Measurements from ENCODE around the gene RAD51B.

RAD51B gene

DNA sequence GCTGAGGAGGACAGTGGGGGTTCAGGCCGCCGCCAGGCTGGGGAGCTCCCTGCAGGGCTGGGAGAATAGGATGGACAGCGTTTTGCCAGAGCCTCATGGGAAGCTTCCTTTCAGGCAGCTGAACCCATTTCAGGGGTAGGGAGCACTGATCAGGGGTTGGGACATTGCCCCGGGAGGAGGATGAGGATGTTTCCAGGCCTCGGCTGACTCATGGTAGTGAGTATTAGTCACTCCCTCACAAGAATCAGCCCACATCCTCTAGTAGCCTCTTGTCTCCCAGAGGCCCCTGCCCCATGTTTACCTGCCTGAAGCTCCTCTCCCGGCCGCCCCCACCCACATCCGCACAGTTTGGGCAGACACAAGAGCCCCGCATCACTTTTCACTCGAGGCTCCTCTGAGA is 883.5 kb downstream of the RAD51B start:
- DNase-seq (ENCODE audit: low read depth in 3 of 3, low spot score in 1 of 3): no peak

DNA sequence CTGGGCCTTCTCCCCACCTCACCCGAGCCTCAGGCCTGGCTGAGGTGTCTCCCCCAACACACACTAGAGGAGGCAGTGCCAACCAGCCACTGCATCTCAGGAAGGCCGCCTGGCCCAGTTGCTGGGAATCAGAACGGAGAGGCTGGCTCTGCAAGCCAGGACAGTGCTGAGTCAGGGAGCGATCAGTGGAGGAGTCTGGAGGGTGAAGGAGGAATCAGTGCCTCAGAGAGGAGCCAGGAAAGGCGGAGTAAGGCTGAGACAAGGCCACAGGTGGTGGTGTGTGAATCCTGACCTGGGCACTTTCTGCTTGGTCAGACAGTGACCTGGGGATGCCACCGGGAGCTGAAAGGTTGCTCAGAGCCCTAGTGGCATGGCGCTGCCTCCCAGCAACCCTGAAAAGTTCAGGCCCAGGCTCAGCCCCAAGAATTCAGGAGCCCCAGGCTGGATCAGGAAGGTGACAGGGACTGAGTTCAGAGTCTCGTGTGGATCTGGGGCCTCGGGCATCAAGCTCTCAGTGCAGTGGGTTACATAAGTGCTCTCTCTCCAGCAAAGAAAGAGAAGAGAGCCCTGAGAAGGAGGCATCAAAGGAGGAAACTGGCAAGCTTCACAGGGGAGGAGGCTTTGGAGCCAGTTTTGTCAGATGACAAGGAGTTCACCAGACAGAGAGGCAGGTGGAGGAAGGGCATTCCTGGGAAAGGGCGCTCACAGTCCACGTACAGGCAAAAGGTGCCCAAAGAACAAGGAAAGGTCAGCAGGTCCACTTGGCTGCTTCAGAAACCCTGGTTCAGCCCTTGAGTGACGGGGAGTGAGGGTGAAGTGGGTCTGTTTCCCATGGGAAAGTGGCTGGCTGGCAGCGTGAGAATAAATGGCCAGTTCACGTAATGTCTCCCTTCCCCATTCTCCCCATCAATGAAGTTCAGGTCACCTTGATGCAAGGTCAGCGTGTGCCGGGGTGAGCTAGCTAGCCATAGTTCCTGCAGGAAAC is 885.4 kb downstream of the RAD51B start:
- no peak for DNase-seq (ENCODE audit: low read depth in 3 of 3, low spot score in 1 of 3)

DNA sequence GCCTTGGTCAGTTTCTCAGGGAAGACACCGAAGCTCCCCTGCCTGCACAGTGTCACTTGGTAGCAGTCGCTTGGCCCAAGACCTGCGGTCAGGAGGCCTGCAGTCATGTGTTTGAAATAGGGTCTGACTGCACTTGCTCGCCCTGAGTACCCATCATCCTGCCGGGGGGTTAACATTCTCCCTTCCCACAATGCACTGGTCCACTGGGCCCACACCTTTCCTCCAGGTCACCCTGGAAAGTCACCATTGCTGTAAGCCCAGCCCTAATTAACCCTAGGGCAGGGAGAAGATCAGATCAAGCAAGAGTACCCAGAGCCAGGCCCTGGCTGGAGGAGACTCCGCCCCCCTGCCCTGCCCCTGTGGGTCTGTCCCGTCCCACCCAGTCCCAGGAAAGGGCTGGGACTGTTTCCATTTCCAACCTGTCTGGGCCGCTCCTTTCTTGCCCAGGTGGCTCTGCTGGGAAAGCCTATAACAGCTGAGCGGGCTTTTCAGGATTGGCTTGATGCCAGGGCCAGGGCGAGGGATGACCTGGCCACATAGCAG is 886.2 kb downstream of the RAD51B start:
- no peak for DNase-seq (ENCODE audit: low read depth in 3 of 3, low spot score in 1 of 3)

DNA sequence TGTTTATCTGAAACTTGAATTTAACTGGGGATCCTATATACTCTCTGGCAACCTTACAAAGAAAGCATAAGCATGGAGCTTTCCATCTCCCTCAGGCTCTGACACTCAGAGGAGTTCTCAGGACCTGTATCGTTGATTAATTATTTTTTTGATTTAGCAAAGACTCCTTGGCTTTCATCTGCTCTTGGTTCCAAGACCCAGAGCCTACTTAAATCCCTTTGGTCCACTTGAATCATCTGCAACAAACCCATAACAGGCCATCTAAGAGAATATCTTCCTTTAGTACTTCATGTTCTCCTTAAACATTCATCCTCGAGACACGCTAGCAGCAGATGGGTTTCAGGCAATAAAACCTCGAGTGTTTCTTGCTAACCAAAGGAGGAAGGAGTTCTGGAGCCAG is 887.9 kb downstream of the RAD51B start:
- DNase-seq (ENCODE audit: low read depth in 3 of 3, low spot score in 1 of 3): no peak

DNA sequence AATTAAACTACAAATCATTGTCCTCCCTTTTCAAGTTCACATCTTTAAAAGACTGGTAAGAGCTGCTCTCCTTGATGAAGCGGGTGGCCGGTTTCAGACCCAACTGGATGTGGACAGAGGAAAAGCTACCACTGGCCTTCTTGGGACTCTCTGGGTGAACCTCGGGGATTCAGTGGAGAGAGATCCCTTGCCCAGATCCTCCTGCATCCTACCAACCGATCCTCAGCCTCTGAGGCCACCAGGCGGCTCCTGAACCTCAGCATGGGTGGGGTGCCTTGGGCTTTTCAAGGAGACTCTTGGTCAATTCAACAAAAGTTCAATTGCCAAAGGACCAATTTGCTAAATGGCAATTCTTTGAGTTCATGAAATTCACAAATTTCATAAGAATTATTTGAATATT is 888.8 kb downstream of the RAD51B start:
- DNase-seq (ENCODE audit: low read depth in 3 of 3, low spot score in 1 of 3): no peak

GRCh38 chr14:68709007-68709406 is 889.4 kb downstream of the RAD51B start:
- DNase-seq (ENCODE audit: low read depth in 3 of 3, low spot score in 1 of 3): no peak

- no peak for DNase-seq (ENCODE audit: low read depth in 3 of 3, low spot score in 1 of 3)
Measured at GRCh38 chr14:68710776-68711175, 891.2 kb downstream of the RAD51B start.

DNA sequence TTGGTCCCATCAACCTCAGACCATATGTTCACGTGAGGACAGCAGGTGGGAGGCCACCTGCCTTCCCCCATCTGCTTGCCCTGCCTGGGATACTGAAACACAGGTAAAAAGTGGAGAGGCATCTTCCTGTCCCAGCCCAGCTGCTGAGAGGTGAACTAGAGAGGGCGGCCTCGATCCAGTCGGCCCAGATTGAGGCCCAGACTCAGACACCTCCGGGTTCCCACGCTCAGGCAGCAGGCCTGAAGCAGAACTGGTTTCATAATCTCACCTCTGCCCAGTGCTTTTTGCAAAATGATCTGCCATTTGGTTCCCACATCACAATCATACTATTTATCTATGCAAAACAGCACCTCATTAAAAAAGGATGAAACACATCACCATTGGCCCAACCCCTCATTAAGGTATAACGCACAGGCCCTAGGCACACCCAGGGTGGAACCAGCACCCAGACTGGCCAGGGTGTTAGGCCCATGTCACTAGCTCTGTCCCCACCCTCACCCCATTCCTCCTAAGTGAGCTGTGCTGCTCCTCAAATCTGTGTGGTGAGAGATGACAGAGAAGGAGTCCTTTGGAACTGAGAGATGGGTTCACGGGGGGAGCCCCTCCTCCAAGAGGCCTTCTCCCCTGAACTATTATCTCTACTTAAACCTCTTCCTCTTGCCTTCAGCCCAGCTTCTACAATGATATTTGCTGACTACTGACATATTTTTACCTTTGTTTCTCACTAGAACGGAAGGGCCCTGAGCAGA is 892.2 kb downstream of the RAD51B start:
- no peak for DNase-seq (ENCODE audit: low read depth in 3 of 3, low spot score in 1 of 3)

- no peak for DNase-seq (ENCODE audit: low read depth in 3 of 3, low spot score in 1 of 3)
Measured at GRCh38 chr14:68712703-68713370, 893.3 kb downstream of the RAD51B start.

- no peak for DNase-seq (ENCODE audit: low read depth in 3 of 3, low spot score in 1 of 3)
Measured at GRCh38 chr14:68713782-68714181, 894.2 kb downstream of the RAD51B start.

DNA sequence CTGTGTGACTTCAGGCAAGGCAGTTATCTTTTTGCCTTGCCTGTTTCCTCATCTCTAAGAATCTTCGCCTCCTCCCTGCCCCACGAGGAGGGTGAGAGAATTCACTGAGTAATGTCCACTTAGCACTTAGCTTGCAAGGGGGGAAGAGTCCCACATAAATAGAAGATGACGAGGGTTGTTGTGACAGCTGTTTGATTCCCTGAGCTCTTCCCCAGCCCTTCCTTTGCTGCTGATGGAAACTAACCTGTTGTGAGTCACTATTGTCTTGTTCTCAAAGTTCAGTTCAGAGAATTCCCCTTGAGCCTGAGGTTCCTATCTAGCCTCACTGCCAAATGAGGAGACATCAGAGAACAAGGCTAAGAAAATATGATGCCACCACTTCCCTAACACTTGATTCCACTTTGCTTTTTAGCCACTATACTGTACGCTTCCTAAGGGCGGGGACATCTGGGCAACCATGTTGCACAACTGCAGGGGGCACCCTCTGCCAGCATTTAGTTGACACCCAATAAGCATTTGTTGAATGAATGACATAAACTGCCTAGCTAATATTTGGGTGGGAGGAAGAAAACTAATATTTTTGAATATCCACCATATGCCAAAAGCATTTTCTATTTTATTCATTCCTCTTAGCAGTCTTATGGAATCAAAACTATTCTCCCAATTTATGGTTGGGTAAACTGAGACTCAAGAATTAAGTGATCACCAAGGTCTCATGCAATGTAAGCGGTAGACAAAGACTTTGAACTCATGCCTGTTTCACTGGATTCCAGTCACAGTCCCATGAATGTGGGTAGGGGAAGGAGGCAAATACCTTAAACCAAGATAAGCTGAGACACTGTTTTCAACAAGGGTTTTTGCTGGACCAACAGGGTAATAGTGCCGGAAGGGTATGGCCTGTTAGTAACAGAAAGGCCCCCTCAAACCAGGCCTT is 895.7 kb downstream of the RAD51B start:
- no peak for DNase-seq (ENCODE audit: low read depth in 3 of 3, low spot score in 1 of 3)

DNA sequence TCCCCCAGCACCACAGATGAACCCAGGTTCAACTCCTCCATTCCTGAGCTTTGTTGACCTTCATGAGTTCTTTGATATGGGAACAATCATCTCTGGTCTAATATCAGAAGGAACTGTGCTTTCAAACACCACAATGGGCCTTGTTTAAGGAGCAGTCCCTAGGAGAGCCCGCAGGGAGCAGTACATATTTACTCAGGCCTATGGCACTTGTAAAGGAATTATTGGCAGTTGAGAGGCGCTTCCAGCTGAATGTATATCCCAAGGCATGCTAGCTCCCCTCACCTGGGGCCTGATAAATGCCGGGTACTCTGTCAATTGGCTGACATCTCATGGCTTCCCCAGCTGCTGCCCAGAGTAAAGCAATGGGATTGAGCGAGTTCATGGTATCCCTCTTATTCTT is 897.1 kb downstream of the RAD51B start:
- no peak for DNase-seq (ENCODE audit: low read depth in 3 of 3, low spot score in 1 of 3)

DNA sequence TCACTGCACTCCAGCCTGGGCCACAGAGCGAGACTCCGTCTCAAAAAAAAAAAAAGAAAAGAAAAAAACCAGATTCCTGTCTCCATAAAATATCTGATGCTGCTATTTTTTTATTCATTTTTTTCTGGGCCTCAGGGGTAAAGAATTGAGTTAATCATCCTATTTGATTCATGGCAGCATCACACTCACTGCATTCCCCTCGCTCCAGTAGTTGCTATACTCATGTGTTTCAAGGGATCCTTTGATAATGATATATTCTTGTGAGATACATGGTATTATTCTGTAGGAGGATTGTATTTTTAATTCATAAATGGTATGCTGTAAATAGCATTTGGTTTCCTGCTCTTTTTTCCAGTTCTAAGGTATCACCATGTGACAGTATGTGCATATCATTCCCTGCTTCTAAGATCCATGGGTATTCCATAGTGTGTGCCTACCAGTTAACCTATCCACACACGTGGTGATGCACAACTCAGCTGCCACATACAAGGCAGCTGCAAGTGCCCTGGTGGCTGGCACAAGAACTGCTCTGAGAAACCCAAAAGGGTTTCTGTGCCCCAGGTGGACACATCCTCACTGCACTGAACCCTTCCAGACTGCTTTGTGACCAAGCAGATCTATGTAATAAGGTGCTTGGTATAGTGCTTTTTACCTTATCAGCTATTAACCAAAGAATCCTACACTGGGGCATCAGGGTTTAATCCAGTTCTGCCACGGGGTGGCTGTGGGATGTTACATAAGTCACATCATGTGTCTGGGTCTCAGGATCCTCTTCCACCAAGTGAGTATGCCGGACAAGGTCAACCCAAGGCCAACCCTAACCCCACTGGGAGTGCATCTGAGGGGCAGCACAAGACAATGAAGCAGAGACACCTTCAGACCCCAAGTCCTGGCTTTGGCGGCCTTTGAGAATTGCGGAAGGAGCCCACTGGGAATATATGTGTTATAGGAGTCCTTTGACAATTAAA is 898.7 kb downstream of the RAD51B start:
- no peak for DNase-seq (ENCODE audit: low read depth in 3 of 3, low spot score in 1 of 3)

DNA sequence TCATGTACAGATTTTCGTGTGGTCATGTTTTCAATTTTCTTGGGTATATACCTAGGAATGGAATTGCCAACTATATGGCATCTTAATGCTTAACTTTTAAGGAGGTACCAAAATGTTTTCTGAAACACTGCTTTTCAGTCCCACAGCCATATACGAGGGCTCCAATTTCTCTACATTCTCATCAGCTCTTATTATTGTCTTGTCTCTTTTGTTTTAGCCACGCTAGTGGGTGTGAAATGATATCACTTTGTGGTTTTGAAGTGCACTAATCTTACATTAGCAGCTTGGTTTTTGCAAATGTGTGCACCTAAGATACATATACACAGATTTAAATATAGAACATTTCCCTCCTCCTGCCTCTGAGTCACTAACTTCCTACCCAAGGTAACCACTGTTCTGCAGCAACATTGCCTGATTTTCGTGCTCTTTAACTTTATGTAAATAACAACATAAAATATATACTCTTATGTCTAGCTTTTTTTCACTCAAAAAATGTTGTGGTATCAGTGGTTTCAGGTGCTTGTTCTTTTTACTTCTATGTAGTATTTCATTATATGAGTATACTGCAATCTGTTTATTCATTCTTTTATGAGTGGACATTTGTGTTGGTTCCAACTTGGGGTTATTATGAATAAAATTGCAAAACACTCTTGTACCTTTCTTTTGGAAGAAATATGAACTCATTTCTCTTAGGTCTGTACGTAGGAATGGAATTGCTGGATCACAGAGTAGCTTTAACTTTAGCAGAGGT is 900.2 kb downstream of the RAD51B start:
- no peak for DNase-seq (ENCODE audit: low read depth in 3 of 3, low spot score in 1 of 3)

DNA sequence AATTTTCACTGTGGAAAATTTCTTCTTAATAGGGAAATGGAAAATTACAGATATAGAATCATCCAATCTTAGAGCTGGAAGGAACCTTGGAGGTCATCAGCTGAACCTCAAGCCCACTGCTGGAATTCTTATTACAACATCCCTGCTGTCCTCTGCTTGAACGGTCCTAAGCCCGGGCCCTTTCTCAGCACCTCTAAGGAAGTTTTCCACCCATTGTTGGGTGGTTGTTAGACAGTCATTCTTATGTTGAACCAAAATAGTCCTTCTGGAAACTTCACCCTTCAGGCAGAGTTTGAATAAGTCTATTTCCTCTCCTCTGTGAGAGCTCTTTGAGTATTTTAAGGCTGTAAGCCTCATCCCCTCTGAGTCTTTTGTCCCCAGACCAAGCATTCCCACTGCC is 902.6 kb downstream of the RAD51B start:
- no peak for DNase-seq (ENCODE audit: low read depth in 3 of 3, low spot score in 1 of 3)

GRCh38 chr14:68722968-68723566 is 903.5 kb downstream of the RAD51B start:
- no peak for DNase-seq (ENCODE audit: low read depth in 3 of 3, low spot score in 1 of 3)

DNA sequence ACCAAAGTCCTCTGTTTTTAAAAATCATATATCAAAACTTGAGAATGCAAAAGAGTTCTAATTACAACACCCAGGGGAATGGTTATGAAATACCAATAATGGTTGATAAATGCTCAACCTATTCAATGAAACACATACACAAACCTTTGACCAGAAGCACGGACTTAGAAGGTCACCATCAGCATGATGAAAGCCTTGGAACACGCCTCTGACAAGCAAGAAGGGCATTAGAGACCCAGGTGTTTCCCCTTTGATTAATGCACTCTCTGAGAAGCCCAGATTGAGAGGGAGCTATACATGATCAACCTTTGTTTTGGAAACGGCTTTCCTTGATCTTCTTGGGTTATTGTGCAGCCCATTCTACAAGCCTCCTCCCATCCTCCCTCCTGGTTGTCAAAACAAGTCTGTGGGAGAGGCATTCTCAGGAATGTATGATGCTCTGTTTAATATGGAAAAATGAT is 904.3 kb downstream of the RAD51B start:
- no peak for DNase-seq (ENCODE audit: low read depth in 3 of 3, low spot score in 1 of 3)

GRCh38 chr14:68724914-68725313 is 905.3 kb downstream of the RAD51B start:
- DNase-seq (ENCODE audit: low read depth in 3 of 3, low spot score in 1 of 3): no peak

Measured in stimulated activated CD4-positive, alpha-beta T cell treated with anti-CD3 and anti-CD28 coated beads, TNF-alpha, amount 100 ng/mL, for 1 hour (primary cell).